ENCODE measurements around the gene DSCAML1.
"Not testable (repeated sequence)": the region's sequence is repeated elsewhere in the genome, so short reads cannot be mapped to it uniquely, and the experiment has no call there.

DSCAML1 gene

DNA sequence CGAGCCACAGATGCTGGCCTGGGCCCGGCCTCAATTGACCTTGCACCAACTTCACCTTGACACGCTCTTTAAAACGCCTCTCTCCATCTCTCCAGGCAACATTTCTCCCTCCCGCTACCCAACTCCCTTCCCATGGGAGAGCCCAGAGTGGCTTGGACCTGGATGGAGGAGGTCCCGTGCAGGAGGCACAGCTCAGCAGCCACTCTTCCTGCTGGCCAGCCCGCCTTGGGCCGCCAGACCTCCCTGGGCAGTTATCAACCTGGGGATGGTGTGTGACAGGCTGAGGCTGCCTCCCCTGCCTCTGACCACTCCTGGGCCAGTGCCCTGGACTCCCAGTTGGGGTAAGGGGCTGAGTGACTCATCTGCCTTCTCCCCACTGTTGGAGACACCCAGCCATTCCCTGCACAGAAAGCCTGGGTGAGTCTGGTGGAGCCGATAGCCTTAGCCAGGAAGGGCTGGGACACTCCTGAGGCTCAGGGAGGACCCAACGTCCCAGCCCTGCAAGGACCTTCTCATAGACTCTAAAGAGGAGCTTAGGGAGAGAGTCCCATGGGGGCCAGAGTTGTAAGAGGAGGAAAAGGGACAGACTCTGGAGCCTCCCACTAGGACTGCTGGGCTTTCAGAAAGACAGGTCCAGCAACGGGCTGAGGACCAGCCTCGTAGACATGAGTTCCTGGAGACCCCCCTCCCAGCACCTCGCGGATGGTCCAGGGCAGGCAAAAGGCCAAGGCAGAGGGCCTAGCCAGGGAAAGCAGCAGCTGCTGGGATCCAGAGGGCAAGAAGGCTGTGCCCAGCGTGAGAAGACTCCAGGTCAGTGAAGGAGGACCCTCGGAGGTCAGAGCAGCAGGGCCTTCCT, 337.7 kb downstream of the DSCAML1 start:
- DNase-seq, result no peak

DNA sequence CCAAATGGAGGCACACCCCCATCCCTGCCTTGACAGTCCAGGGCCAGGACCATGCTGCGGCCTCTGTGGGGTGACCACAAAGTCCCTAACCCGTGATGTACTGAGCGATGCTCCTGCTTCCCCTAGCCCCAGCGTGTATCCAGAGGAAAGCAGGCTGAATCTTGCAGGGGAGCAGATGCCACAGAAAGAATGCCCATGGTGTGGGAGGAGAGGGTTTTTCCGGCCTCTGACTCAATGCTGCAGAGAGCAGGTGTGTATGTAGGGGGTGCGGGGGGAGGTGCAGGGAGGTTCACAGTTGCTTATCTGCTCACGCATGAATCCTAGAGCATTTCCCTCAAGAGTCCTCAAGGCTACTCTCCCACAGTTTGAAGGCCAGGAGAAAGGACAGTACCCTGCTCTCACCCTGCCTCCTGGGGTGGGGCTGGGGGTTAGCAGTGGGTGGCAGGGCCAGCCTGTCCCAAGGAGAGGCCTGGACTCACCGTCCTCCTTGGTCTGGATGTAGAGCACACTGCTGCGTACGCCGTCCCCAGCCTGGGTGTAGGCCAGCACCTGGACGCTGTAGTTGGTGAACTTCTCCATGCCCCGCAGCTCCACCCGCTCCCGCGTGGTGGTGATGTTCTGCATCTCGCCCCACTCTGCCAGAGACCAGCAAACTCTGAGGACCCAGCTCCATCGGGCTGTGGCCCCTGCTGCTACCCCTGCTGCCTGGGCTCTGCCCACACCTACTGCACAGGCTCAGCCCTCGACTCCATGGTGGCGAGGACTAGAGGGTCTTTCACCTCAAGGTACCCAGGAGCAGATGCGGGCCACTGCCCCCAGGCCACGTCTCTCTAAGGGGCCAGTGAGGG, 338.5 kb downstream of the DSCAML1 start:
- DNase-seq, result no peak

DNA sequence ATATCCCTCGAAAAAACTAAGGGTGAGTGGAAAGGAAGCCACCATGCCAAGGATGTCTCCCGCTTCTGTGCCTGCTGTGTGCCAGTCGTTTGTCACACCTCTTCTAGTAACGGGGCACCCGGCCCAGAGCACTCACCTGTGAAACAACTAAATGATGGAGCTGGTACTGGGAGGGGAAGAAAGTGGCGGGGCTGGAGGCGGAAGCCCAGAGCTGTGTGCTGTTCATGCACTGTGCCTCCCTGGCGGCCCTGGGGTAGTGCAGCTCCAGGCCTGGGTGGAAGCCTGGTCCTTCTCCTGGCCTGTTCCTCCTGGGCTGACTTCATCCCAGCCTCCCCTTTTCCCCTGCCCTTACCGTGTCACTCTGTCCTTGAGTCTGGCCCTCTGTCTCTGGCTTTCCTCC, 339.2 kb downstream of the DSCAML1 start:
- DNase-seq, result no peak

GRCh38 chr11:117457031-117457785, 339.8 kb downstream of the DSCAML1 start:
- DNase-seq, result no peak

GRCh38 chr11:117456721-117457029, 340.3 kb downstream of the DSCAML1 start:
- DNase-seq, result not testable (repeated sequence)

- no peak for DNase-seq
Measured at GRCh38 chr11:117456027-117456720, 340.8 kb downstream of the DSCAML1 start.

DNA sequence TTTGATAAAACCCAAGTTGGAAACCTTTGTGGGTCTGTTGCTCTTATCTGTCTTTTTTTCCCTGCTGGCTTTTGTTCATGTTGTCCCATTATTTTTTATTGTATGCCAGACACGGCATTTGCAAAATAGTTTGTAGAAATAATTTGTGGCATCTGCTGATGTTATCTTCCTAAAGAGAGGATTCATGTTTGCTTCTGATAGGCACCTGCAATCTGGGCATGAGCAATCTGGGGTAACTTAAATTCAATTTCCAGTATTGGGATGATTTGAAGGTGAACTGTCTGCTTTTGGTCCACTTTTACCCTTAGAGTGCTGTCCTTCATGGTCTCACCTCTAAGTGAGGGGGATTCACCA, 342.5 kb downstream of the DSCAML1 start:
- DNase-seq, result no peak

DNA sequence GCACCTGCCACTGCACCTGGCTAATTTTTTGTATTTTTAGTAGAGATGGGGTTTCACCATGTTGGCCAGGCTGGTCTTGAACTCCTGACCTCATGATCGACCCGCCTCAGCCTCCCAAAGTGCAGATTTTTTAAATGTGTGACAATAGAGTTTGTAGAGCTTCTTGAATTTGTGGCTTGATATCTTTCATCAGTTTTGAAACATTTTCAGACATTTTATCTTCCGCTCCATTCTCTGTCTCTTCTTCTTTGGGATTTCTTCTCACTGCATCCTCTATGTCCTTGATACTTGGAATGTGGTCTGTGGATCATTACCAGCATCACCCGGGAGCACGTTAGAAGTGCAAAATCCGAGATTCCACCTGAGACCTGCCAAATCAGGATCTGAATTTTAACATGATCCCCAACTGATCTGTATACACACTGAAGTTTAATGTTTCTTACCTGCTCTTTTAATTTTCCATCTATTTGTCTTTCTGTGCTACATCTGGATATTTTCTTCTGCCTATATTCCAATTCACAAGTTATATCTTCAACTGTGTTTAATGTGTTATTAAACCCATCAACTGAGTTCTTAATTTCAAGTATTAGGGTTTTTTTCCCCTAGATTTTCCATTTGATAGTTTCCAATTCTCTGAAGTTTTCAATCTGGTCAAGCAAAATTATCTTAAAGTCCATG, 343.0 kb downstream of the DSCAML1 start:
- no peak for DNase-seq

DNA sequence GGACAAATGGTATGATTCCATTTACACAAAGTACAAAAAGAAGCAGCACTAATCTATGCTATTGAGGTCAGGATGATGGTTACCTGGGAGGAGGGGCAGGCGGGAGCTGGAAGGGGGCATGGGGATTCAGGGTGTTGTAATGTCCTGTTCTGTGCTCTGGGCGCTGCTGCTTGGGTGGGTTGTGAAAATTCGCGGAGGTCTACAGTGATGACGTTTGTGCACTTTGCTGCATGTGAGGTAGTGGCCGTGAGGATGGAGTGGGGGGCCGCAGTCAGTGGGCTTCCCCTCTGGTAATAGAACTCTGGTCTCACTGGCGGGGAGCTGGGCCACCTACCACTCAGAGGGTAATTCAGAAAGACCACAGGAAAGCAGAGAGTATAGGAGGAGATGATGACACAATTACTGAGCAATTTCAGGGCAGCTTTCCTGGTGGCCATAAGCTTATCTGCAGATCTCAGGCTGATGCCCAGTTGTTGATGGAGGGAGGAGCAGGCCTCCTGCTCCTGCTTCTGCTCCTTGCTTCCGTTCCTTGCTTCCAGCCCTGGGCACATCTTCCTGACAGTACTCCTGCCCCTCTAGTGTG, 347.8 kb downstream of the DSCAML1 start:
- no peak for DNase-seq

- DNase-seq, result no peak
Measured at GRCh38 chr11:117444711-117445658, 352.0 kb downstream of the DSCAML1 start.

- no peak for DNase-seq
Measured at GRCh38 chr11:117444256-117444655, 352.8 kb downstream of the DSCAML1 start.

GRCh38 chr11:117443266-117444186, 353.5 kb downstream of the DSCAML1 start:
- no peak for DNase-seq

GRCh38 chr11:117442869-117443239, 354.2 kb downstream of the DSCAML1 start:
- DNase-seq, result no peak

GRCh38 chr11:117442049-117442868, 354.8 kb downstream of the DSCAML1 start:
- no peak for DNase-seq

DNA sequence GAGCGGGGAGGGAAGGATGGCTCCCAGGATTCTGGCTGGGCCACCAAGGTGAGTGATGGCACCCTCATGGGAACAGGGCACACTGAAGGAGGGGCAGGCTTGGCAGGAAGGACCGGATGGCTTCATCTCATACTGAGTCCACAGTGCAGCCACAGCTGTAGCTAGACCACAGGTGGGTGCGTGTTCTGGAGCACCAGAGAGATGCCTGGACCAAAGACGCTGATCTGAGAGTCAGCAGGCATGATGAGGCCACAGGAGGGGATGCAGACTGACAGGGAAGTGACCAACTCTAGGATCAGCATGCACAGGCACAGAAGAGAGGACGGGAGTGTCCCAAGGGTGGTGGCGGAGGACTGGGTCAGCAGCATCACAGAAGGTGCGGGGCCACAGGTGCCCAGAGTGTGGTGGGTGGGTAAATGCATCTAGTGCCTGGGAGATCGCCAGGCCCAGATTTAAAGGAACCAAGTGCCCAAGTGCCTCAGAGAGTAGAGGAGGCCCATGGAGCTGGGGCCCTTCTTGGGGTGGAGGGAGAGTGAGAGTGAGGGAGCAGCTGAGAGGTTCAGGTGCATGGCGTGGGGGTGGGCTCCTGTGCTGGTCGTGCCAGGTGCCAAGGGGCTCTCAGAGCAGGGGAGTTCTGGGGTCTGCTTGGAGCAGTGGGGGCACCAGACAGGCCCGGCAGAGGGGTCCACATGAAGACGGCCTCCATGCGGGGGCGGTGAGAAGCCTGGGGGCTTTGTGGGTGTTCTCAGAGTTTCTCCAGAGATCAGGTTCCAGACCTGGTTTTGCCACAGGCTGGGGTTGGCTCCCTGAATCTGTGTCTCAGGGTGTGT, 355.7 kb downstream of the DSCAML1 start:
- DNase-seq, result no peak

DNA sequence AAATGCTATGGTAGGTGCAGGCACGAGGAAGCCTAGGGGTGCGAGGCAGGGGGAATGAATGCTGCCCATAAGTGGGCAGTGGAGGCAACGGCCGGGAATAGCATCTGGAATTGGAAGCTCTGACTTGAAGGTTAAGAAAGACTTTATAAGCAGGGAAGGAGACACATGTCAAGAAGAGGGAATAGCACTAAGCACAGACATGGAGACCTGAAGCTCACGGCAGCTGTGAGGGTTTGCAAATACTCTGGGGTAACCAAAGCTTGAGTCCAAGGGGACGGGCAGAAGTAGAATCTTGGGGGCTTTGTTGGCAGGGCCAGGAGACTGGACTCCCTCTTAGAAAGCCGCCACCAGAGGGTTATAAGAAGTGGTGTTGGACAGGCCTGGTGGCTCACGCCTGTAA, 356.8 kb downstream of the DSCAML1 start:
- no peak for DNase-seq

DNA sequence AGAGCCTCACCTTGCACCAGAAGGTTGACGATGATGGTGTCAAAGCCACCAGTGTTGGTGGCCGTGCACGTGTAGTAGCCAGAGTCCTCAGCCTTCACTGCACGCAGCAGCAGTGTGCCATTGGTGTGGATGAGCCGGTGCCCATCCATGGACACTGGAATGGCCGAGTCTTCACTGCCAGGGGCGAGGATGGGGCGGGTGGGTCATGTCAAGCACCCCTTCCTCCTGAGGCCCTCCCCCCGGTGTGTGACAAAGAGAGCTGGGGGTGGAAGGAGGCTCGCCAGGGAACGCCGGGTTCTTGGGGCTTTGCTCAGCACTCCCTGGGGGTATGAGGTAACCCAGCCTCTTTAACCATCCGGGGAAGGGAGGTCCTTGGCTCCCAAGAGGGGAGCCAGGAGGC, 357.8 kb downstream of the DSCAML1 start:
- DNase-seq, result no peak

All from CD4-positive, alpha-beta T cell treated with Interleukin-4 for 1 hour (primary cell).